Measurements from ENCODE around the gene SMYD3. TPM values are rescaled to one million over a fixed set of nuclear protein-coding genes. Genes with fewer than 3 reads are reported as not detected.

The SMYD3 gene
- total RNA-seq, 1 experiment from 2014 or later = 17.4 TPM

DNA sequence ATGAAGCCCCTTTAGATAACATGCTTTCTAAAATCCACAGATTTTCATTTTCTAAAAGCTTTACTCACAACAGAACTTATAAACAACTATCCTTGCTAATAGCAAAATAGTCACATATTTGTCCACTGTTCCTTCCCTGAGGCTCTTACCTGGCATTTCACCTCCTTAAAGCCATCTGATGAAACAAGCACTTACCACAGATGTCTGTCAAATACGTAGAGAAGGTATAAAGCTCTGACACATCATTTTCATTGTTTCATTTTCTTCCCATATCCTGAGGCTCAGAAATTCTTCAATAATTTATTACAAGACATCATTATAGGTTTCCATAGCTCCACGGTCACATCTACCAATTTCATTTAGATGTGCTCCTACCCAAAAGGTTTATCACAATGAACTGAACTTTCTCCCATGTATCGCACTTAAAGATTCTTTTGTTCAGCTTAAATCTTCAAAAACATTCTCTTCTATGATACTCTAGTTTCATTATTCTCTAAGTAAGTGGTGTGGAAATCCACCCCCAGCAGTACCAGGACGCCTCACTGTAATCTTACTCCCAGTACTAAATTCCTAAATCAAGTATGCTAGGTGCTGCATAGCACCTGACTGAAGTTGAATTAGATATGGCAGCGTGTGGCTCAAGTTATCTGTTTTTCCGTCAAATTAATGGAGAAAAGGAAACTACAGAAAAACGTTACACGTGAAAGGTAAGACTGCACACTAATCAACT lies 569.6 kb downstream of the SMYD3 start:
- intact Hi-C loops (cut with micrococcal nuclease; ENCODE audit: unreplicated experiment) = no loop called here
- Histone ChIP-seq H3K4me1 (ENCODE audit: control insufficient read depth, insufficient read depth, low read length) (no peaks in the 10 kb centered on the region), H3K36me3 (ENCODE audit: control insufficient read depth, insufficient read depth, low read length) (no peaks in the 10 kb centered on the region), H3K27me3 (ENCODE audit: control insufficient read depth, insufficient read depth, low read length) (no peaks in the 10 kb centered on the region), H3K27ac (ENCODE audit: low read length) (no peak overlapping the region), H3K9me3 (ENCODE audit: control insufficient read depth, insufficient read depth, low read depth, low read length) (no peaks in the 10 kb centered on the region), H3K4me3 (ENCODE audit: low read depth in 2 of 2, low read length in 2 of 2) (no peak overlapping the region)
- TF ChIP-seq, protein P1, sequence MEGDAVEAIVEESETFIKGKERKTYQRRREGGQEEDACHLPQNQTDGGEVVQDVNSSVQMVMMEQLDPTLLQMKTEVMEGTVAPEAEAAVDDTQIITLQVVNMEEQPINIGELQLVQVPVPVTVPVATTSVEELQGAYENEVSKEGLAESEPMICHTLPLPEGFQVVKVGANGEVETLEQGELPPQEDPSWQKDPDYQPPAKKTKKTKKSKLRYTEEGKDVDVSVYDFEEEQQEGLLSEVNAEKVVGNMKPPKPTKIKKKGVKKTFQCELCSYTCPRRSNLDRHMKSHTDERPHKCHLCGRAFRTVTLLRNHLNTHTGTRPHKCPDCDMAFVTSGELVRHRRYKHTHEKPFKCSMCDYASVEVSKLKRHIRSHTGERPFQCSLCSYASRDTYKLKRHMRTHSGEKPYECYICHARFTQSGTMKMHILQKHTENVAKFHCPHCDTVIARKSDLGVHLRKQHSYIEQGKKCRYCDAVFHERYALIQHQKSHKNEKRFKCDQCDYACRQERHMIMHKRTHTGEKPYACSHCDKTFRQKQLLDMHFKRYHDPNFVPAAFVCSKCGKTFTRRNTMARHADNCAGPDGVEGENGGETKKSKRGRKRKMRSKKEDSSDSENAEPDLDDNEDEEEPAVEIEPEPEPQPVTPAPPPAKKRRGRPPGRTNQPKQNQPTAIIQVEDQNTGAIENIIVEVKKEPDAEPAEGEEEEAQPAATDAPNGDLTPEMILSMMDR (IDR thresholded peaks at IDR 0.05) = no peak
- TF ChIP-seq POLR2AphosphoS5 (IDR thresholded peaks at IDR 0.05; ENCODE audit: low read depth, low read length) (no peak), SIN3A (IDR thresholded peaks at IDR 0.05; ENCODE audit: borderline replicate concordance, insufficient read depth, low read depth, low read length) (no peak), TCF7L2 (IDR thresholded peaks at IDR 0.05; ENCODE audit: low read depth, low read length) (no peak)
- TF ChIP-seq, protein P2, sequence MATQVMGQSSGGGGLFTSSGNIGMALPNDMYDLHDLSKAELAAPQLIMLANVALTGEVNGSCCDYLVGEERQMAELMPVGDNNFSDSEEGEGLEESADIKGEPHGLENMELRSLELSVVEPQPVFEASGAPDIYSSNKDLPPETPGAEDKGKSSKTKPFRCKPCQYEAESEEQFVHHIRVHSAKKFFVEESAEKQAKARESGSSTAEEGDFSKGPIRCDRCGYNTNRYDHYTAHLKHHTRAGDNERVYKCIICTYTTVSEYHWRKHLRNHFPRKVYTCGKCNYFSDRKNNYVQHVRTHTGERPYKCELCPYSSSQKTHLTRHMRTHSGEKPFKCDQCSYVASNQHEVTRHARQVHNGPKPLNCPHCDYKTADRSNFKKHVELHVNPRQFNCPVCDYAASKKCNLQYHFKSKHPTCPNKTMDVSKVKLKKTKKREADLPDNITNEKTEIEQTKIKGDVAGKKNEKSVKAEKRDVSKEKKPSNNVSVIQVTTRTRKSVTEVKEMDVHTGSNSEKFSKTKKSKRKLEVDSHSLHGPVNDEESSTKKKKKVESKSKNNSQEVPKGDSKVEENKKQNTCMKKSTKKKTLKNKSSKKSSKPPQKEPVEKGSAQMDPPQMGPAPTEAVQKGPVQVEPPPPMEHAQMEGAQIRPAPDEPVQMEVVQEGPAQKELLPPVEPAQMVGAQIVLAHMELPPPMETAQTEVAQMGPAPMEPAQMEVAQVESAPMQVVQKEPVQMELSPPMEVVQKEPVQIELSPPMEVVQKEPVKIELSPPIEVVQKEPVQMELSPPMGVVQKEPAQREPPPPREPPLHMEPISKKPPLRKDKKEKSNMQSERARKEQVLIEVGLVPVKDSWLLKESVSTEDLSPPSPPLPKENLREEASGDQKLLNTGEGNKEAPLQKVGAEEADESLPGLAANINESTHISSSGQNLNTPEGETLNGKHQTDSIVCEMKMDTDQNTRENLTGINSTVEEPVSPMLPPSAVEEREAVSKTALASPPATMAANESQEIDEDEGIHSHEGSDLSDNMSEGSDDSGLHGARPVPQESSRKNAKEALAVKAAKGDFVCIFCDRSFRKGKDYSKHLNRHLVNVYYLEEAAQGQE (IDR thresholded peaks at IDR 0.05; ENCODE audit: insufficient read depth in 1 of 2, low read depth in 2 of 2, low read length in 1 of 2) = no peak
- ATAC-seq (no peak), DNase-seq (ENCODE audit: low read depth, low spot score) (no peak)
- CTCF ChIA-PET = no interaction called here
- no TSS peak for BruUV-seq (replicated peaks)
- POLR2A ChIA-PET = no interaction called here
- in situ Hi-C loops (cut with HindIII; ENCODE audit: low pct_unique_long_range_greater_than_20kb, low sequenced_read_pairs) = no loop called here

DNA sequence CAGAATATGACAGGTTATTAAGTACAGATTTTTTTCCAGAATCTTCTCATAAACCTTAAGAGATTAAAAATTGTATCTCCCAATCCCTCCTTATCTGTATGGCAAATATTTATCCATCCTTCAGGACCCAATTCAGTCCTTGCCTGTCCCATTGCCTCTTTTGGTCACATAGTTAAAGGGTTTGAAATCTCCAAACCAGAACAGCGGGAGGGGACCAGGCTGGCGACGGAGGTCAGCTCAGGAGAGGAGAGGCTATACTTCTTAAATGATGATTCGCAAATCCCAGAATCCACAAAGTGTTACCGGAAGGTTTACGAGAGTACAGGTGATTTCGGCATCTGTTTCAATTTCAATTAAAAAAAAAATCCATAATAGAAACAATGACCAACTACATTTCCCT lies 572.7 kb downstream of the SMYD3 start:
- Histone ChIP-seq H3K27me3 (ENCODE audit: control insufficient read depth, insufficient read depth, low read length) (no peaks in the 10 kb centered on the region), H3K4me3 (ENCODE audit: low read depth in 2 of 2, low read length in 2 of 2) (no peak overlapping the region), H3K4me1 (ENCODE audit: control insufficient read depth, insufficient read depth, low read length) (no peaks in the 10 kb centered on the region), H3K27ac (ENCODE audit: low read length) (no peak overlapping the region), H3K9me3 (ENCODE audit: control insufficient read depth, insufficient read depth, low read depth, low read length) (no peaks in the 10 kb centered on the region), H3K36me3 (ENCODE audit: control insufficient read depth, insufficient read depth, low read length) (no peaks in the 10 kb centered on the region)
- ATAC-seq (no peak), DNase-seq (ENCODE audit: low read depth, low spot score) (no peak)
- CTCF ChIA-PET = no interaction called here
- POLR2A ChIA-PET = no interaction called here
- TF ChIP-seq, protein P1 (IDR thresholded peaks at IDR 0.05) = no peak
- no peak for TF ChIP-seq TCF7L2 (IDR thresholded peaks at IDR 0.05; ENCODE audit: low read depth, low read length)
- no peak for TF ChIP-seq POLR2AphosphoS5 (IDR thresholded peaks at IDR 0.05; ENCODE audit: low read depth, low read length)
- TF ChIP-seq SIN3A (IDR thresholded peaks at IDR 0.05; ENCODE audit: borderline replicate concordance, insufficient read depth, low read depth, low read length) = no peak
- TF ChIP-seq, protein P2 (IDR thresholded peaks at IDR 0.05; ENCODE audit: insufficient read depth in 1 of 2, low read depth in 2 of 2, low read length in 1 of 2) = no peak
- intact Hi-C loops (cut with micrococcal nuclease; ENCODE audit: unreplicated experiment) (no loop called here), in situ Hi-C loops (cut with HindIII; ENCODE audit: low pct_unique_long_range_greater_than_20kb, low sequenced_read_pairs) (no loop called here)
- no TSS peak for BruUV-seq (replicated peaks)

All from Panc1 (cell line).